Natural killer cell (primary cell): ENCODE results near the gene SLC19A1. TPM values are rescaled to one million over a fixed set of nuclear protein-coding genes. Genes with fewer than 3 reads are reported as not detected.

Experiments used
- ATAC-seq, 3 donors: fragments of 150-1000 bp in 2 of 3; fragments of 200-7000 bp in 1 of 3; cut with Tn5 transposase; 1 replicate in 1 of 3; 2 replicates in 2 of 3; pipeline ENCODE4 v1.10.0; 2021; ENCODE audit warnings: mild to moderate bottlenecking in 2 of 3, moderate library complexity in 2 of 3
- DNase-seq, 2 donors: peaks; one replicate each; pipeline versions ENCODE4 v3.0.0 to v3.0.0-alpha.2; 2013 to 2021; ENCODE audit warnings: mixed read lengths in 1 of 2
- H3K27ac ChIP-seq: one replicate; pipeline ENCODE4 v1.5.1; 2013; ENCODE audit warnings: mild to moderate bottlenecking, low read length
- H3K27me3 ChIP-seq: one replicate; pipeline ENCODE4 v1.6.1; 2013; ENCODE audit warnings: low read length; ENCODE audit not compliant: control insufficient read depth, insufficient read depth
- H3K36me3 ChIP-seq: one replicate; pipeline ENCODE4 v1.6.1; 2013; ENCODE audit warnings: low read length; ENCODE audit not compliant: control insufficient read depth, insufficient read depth
- H3K4me1 ChIP-seq: one replicate; pipeline ENCODE4 v1.6.1; 2013; ENCODE audit warnings: low read length; ENCODE audit not compliant: control insufficient read depth, insufficient read depth
- H3K4me3 ChIP-seq: one replicate; pipeline ENCODE4 v1.5.1; 2013; ENCODE audit warnings: low read length
- H3K9me3 ChIP-seq: one replicate; pipeline ENCODE4 v1.6.1; 2013; ENCODE audit warnings: low read length; ENCODE audit not compliant: control insufficient read depth, insufficient read depth
- H3K27ac Mint-ChIP-seq, 2 donors: one replicate each; pipeline ENCODE4 v1.8.0; 2022; ENCODE audit warnings: mild to moderate bottlenecking in 2 of 2, mixed read lengths in 2 of 2, moderate library complexity in 1 of 2
- H3K27me3 Mint-ChIP-seq, 2 donors: one replicate each; pipeline ENCODE4 v1.8.0; 2022; ENCODE audit warnings: low read depth in 2 of 2, mixed read lengths in 2 of 2
- H3K36me3 Mint-ChIP-seq: one replicate; pipeline ENCODE4 v1.8.0; 2022; ENCODE audit warnings: mixed read lengths
- H3K4me1 Mint-ChIP-seq, 2 donors: one replicate each; pipeline ENCODE4 v1.8.0; 2022; ENCODE audit warnings: mixed read lengths in 2 of 2
- H3K4me3 Mint-ChIP-seq: one replicate; pipeline ENCODE4 v1.8.0; 2022; ENCODE audit warnings: mild to moderate bottlenecking, moderate library complexity, mixed read lengths
- H3K9me3 Mint-ChIP-seq, 2 donors: one replicate each; pipeline ENCODE4 v1.8.0; 2022; ENCODE audit warnings: mixed read lengths in 2 of 2
- WGBS: methylation state at CpG from one replicate; pipeline ENCODE4 v1.1.7; 2013; ENCODE audit warnings: missing lambda C conversion rate; ENCODE audit not compliant: insufficient coverage; 5-methylcytosine and 5-hydroxymethylcytosine counted together
- intact Hi-C: fragments of 100-400 bp; cut with micrococcal nuclease; formaldehyde crosslinking; loops from one replicate; pipeline ENCODE4 v1.14.2; 2022
- total RNA-seq, 4 donors: library from RNA; stranded (reverse); fragments of 120-200 nt in 1 of 4; gene quantifications; one replicate each; pipeline versions ENCODE4 v1.2.3 to v1.2.4, GENCODE V29; 2013 to 2022
- TF ChIP-seq, protein P1 (sequence below): fragments of 200-600 bp; IDR thresholded peaks from one replicate; pipeline ENCODE4 v1.8.0; 2022; ENCODE audit warnings: antibody characterized with exemption

Gene SLC19A1
- total RNA-seq, 3 donors from 2014 or later (not counting 1 experiment from before 2014, with no cell fraction given), result 2.5 to 9.0 (median 4.9) TPM

DNA sequence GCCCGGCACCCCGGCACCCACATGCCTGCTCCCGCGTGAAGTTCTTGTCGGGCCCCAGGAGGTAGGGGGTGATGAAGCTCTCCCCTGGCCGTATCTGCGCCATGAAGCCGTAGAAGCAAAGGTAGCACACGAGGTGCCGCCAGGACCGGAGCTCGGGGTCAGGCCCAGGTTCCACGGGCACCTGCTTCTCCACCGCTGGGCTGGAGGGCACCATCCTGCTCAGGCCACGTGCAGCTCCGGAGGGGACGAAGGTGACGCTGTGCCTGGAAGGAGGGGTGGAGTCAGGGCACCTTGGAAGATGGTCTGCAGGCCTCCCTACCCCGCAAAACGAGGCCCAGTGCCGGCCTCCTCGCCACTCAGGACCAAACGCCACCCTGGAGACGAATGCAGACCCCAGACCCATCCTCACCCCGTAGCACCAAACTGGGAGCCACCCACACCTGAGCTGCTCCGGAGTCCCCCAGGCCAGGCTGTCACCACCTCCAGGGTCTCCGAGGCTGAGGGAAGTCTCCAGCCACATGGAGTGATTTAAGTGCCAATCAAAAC is 4.4 kb downstream of the SLC19A1 start:
- no peaks in the 10 kb centered on the region for H3K27me3 ChIP-seq
- DNase-seq, result no peak
- H3K27me3 Mint-ChIP-seq, result no peaks in the 10 kb centered on the region
- ATAC-seq, result no peak
- H3K36me3 ChIP-seq, result no peaks in the 10 kb centered on the region
- H3K9me3 Mint-ChIP-seq, result no peaks in the 10 kb centered on the region
- H3K4me3 ChIP-seq, result no peak overlapping the region
- no peaks in the 10 kb centered on the region for H3K9me3 ChIP-seq
- TF ChIP-seq, protein P1, sequence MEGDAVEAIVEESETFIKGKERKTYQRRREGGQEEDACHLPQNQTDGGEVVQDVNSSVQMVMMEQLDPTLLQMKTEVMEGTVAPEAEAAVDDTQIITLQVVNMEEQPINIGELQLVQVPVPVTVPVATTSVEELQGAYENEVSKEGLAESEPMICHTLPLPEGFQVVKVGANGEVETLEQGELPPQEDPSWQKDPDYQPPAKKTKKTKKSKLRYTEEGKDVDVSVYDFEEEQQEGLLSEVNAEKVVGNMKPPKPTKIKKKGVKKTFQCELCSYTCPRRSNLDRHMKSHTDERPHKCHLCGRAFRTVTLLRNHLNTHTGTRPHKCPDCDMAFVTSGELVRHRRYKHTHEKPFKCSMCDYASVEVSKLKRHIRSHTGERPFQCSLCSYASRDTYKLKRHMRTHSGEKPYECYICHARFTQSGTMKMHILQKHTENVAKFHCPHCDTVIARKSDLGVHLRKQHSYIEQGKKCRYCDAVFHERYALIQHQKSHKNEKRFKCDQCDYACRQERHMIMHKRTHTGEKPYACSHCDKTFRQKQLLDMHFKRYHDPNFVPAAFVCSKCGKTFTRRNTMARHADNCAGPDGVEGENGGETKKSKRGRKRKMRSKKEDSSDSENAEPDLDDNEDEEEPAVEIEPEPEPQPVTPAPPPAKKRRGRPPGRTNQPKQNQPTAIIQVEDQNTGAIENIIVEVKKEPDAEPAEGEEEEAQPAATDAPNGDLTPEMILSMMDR, result no peak
- H3K4me1 ChIP-seq, result peaks cover 35% of the 10 kb centered on the region
- intact Hi-C loops, result no loop called here
- H3K36me3 Mint-ChIP-seq, result no peaks in the 10 kb centered on the region
- H3K27ac Mint-ChIP-seq, result no peak overlapping the region
- peaks cover 0 to 5% of the 10 kb centered on the region in 2 donors for H3K4me1 Mint-ChIP-seq
- H3K27ac ChIP-seq, result no peak overlapping the region
- 94% methylated on average over 27 of the region's 27 CpGs for WGBS
- no peak overlapping the region for H3K4me3 Mint-ChIP-seq

DNA sequence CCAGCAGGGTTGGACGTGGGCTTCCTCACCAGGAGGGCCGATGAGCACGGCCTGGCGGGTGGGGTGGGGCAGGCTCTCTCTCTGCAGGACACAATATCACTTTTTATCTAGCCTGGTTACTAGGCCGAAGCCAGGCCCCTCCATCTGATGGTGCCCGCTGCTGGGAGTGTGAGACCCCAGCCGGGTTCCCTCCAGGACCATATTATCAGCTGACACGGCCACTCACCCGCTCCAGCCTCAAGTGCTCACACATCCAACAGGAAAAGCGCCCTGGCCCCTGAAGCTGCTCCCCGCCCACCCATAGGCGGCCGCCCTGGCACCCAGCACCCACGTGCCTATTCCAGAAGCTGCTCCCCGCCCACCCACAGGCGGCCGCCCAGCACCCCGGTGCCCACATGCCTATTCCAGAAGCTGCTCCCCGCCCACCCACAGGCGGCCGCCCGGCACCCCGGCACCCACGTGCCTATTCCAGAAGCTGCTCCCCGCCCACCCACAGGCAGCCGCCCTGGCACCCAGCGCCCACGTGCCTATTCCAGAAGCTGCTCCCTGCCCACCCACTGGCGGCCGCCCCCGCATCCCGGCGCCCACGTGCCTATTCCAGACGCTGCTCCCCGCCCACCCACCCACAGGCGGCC is 5.0 kb downstream of the SLC19A1 start:
- H3K9me3 Mint-ChIP-seq, result no peaks in the 10 kb centered on the region
- 93% methylated on average over 37 of the region's 37 CpGs for WGBS
- DNase-seq, result no peak

DNA sequence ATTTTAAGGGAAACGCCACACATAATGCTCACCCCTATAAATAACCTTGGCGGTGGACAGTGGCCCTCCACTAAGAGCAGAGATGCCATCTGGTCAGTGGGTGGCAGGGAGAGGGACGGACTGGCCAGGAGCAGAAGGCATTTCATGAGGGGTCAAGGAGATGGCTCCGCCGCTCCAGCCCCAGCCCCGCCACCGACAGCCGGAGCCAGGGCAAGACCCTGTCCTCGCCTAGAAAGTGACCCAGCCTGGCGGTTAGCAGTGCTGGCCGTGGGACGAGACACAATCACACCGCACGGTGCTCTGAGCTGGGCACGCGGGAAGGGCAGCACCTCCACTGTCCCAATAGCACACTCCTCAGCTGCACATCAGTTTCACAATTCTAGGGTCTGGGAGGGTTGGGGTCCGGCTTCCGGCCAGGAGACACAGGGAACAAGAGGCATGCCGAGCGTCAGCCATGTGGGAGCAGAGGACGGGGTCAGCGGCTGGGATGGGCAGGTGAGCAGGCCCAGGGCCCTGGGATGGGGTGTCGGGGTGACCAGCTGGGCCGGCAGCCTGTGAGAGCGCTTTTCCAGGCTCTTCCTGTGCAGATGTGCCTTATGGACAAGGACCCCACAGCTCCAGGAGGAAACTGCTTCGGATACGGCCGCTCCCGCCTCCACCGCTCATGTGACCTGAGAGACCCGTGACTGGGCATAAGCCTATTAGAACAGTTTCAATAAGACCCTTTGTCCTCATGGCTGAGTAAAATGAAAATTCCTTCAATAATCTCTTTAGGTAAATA is 5.7 kb downstream of the SLC19A1 start:
- Histone ChIP-seq H3K4me3 (no peak overlapping the region), H3K9me3 (no peaks in the 10 kb centered on the region), H3K27ac (no peak overlapping the region), H3K27me3 (no peaks in the 10 kb centered on the region), H3K36me3 (no peaks in the 10 kb centered on the region), H3K4me1 (peaks cover 32% of the 10 kb centered on the region)
- TF ChIP-seq, protein P1, result no peak
- no peaks in the 10 kb centered on the region for H3K27me3 Mint-ChIP-seq
- no peaks in the 10 kb centered on the region for H3K36me3 Mint-ChIP-seq
- ATAC-seq (no peak), DNase-seq (no peak)
- no peaks in the 10 kb centered on the region for H3K9me3 Mint-ChIP-seq
- intact Hi-C loops, result no loop called here
- peaks cover 0 to 10% of the 10 kb centered on the region in 2 donors for H3K4me1 Mint-ChIP-seq
- no peak overlapping the region for H3K4me3 Mint-ChIP-seq
- no peak overlapping the region for H3K27ac Mint-ChIP-seq
- WGBS, result 94% methylated on average over 30 of the region's 31 CpGs

More for the DNA sequence above, 5.0 kb downstream of the SLC19A1 start:
- no peak for ATAC-seq
- Mint-ChIP-seq H3K27me3 (no peaks in the 10 kb centered on the region), H3K4me1 (peaks cover 0 to 10% of the 10 kb centered on the region in 2 donors), H3K27ac (no peak overlapping the region), H3K4me3 (no peak overlapping the region), H3K36me3 (no peaks in the 10 kb centered on the region)
- H3K36me3 ChIP-seq, result no peaks in the 10 kb centered on the region
- H3K4me3 ChIP-seq, result no peak overlapping the region
- no peaks in the 10 kb centered on the region for H3K27me3 ChIP-seq
- intact Hi-C loops, result no loop called here
- H3K9me3 ChIP-seq, result no peaks in the 10 kb centered on the region
- TF ChIP-seq, protein P1, result no peak
- H3K4me1 ChIP-seq, result peaks cover 35% of the 10 kb centered on the region
- no peak overlapping the region for H3K27ac ChIP-seq
